Activated CD4-positive, alpha-beta T cell treated with anti-CD3 and anti-CD28 coated beads for 24 hours (primary cell): Measurements from ENCODE around the gene RAB11FIP3.
A peak's percentile ranks its signal among the peaks of the same experiment; 100 is the strongest.

Experiments
- DNase-seq, 2 donors: peaks; one replicate each; pipeline ENCODE4 v3.0.0-alpha.2; 2020; ENCODE audit warnings: low read depth in 2 of 2

RAB11FIP3 gene

DNA sequence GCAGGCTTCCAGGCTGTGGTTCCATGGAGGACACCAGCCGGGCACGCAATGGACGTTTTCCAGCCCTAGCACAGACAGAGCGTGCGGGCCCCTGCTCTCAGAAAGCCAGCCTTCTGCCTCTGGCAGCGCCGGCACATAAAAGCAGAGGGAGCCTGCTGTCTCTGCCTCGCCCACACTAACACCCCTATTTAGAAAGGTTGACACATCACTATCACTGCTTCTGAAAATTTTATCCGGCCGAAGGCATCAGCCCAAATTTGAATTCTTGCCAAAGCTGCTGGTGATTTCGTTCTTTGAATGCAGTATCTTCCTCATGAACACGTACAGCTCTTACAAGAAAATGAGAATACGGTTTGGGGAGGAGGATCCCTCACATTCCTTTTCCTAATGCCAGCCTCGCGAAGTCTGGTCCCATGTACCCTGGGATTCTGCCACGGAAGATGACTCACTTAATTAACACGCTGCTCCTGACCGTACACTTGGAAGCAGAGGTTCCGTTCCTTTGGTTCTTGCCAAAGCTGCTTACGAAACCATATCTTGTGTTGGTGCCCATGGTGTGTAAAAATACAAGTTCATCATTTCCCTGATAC lies 1.3 kb upstream of the RAB11FIP3 start:
- DNase-seq: no peak

DNA sequence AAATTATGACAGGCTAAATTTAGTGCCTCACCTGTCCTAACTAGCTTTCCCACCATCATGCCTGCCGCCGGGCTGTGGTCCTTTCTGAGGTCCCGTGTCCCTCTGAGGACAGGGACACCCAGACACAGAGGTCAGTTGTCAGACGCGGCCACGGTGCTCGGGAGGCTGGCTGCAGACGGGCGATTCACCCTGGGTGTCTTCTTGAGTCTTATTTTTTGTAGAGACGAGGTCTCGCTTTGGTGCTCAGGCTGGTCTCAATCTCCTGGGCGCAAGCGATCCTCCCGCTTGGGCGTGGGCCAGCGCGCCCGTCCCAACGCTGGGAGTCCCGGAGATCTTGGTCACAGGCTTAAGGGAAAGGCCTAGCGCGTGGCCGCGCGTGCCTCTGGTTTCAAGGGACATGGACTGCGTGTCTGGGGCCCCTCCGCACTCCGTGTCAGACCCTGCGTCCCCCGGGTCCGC lies 797 bp upstream of the RAB11FIP3 start:
- peak in 1 of 2 donors; percentile 4 for DNase-seq

DNA sequence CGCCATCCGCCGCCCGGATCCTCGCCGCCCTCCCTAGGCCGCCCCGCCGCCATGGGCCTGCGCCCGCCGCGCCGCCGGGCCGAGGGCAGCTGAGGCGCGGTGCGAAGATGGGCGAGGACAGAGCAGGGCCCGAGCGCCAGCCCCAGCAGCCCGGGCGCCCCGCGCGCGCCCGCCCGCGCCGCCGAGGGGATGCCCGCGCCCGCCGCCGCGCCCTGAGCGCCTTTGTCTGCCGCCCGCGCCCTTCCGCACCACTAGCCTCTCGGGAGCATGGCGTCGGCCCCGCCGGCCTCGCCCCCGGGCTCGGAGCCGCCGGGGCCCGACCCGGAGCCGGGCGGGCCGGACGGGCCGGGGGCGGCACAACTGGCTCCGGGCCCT lies 278 bp downstream of the RAB11FIP3 start:
- no peak for DNase-seq

DNA sequence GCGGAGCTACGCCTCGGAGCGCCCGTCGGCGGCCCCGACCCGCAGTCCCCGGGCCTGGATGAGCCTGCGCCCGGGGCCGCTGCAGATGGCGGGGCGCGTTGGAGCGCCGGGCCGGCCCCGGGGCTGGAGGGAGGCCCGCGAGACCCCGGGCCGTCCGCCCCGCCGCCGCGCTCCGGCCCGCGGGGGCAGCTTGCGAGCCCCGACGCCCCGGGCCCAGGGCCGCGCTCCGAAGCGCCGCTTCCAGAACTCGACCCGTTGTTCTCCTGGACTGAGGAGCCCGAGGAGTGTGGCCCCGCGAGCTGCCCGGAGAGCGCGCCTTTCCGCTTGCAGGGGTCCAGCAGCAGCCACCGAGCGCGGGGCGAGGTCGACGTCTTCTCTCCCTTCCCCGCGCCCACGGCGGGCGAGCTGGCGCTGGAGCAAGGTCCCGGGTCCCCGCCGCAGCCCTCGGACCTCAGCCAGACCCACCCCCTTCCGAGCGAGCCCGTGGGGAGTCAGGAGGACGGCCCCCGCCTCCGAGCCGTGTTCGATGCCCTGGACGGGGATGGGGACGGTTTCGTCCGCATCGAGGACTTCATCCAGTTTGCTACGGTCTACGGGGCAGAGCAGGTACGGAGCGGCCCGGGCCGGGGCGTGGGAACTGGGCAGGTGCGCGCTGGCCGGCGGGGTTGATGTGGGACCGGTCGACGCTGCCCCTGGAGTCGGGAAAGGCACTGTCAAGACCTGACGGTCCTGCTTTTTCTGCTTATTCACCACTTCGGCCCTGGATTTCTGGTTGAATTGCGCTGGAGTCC lies 861 bp downstream of the RAB11FIP3 start:
- peak in 1 of 2 donors; percentile 2 for DNase-seq

DNA sequence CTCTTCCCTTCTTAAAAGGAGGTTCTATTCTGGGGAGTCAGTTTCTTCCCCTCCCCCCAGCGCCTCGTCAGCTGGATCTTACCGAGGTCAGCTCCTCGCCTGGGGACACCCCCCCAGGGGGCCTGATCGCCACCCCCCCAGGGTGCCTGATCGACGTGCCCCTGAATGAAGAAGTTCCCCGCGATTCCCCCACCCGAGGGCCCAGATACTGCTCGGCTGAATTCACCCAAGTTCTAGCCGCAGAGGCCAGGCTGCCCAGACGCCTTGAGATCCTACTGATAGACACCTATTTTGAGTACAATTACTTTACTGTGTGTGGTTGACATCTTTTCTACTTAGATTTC lies 1.4 kb downstream of the RAB11FIP3 start:
- DNase-seq: no peak

DNA sequence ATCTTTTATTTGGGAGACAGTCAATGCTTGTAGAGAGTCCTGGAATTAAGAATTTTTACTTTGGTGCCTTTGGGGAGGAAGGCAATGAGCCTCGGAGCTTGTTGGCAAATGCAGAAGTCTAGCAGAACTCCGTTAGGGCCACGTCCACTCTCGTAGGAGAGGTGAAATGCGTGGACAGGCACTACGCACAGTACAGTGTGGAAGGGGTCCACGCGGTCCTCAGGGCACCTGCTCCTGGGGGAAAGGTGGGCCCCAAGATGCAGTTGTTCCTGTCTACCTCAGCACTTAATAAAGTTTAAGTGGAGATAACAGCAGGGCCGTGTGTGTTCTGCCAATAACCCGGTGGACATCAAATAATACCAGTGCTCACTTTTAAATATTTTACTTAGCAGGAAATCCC lies 1.8 kb downstream of the RAB11FIP3 start:
- DNase-seq: no peak

DNA sequence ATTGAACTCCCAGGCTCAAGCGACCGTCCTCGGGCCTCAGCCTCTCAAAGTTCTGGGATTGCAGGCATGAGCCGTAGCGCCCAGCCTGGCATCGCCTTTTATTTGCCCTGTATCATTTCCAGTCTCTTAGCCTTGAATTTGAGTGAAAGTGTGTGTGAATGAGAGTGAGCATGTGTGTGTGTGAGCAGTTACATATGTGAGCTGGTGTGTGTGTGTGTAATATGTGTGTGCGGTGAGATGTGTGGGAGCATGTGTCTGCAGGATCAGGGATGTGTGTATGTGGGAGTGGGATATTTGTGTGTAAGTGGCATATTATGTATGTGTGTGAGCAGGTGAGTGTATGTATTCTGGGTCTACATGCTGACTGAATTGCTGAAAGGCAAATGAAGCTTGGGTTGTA lies 5.5 kb downstream of the RAB11FIP3 start:
- no peak for DNase-seq

DNA sequence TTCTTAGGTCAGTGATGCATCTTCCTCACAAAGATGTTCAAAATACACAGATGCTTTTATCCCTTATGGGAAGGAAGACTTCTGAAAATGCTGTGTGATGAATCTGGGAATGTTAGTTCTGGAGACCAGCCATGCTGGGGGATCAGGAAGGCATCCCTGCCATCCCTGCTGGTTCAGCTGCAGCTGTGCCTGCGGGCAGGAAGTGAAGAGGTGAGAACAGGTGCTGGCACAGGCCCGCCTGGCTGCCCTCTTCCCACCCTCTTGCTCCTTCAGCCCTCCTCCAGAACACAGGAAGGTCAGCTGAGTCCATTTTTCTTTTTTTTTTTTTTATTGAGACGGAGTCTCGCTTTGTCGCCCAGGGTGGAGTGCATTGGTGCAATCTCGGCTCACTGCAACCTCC lies 15.2 kb downstream of the RAB11FIP3 start:
- DNase-seq: no peak

DNA sequence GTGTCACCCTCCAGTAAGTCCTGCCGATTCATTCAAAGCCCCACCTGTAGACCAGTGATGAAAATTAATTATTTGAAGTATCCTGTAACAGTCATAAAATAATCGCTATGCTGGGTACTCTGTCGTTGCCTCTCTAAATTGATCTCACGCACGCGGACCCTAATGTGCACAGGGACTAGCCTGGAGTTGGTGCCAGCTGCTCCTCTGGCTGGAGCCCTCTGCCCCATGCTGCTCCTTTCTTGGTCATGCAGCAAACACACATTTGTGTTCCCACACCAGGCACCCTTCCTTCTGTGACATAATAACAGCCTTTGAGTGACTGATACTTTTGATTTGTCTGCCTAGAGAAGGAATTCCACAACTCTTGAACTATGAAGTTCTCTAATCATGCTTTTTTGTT lies 16.0 kb downstream of the RAB11FIP3 start:
- no peak for DNase-seq

DNA sequence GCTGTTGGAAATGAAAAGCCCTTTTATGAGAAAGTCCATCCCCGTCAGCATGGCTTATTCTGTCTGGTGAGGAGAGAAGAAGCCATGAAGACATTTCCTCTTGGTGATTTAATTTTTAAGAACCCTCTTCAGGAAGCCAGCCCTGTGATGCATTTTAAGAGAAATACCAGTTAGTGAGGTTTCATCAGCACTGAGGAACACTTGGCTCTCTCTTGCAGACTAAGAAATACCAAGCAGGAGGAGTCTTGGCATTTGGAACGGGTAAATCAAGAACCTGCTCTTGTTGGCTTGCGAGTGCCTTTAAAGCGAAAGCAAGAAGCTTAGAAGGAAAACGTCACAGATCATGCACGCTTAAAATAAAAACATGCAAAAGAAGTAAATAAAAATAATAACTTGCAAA lies 17.5 kb downstream of the RAB11FIP3 start:
- DNase-seq: no peak

DNA sequence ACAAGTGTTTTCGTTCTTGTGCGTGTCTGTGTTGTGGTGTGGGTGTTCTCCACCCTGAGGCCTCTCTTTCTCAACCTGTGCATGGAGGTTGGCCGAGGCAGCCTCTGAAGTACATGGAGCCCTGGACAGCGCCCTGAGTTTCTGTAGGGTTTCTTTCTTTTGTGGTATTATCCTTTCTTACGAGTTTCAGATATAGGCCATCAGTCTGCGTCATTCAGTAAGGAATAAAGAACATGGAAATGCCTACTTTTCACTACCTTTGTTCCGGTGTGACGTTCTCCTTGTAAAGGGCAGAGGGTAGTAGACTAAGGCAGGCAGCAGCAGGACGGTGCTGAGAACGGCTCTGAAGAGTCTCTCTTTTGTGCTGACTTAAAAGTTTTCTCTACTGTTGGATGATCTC lies 18.6 kb downstream of the RAB11FIP3 start:
- no peak for DNase-seq

DNA sequence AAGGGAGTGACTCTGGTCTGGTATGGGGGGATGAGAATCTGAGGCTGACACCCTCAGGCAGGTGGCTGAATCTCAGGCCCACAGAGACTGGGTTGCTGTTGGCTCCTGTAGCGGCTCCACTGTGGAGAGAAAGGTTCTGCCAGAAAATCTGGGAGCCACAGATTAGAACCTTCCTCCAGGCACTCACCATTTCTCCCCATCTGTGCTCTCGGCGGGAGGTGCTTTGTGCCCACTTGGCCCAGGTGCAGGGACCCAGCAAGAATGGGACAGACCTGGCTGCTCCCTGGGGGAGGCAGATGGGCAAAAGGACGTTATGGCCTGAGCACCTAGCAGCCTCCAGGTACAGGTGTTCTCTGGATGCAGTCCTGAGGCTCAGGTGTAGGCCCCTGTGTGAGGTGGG lies 20.1 kb downstream of the RAB11FIP3 start:
- no peak for DNase-seq

DNA sequence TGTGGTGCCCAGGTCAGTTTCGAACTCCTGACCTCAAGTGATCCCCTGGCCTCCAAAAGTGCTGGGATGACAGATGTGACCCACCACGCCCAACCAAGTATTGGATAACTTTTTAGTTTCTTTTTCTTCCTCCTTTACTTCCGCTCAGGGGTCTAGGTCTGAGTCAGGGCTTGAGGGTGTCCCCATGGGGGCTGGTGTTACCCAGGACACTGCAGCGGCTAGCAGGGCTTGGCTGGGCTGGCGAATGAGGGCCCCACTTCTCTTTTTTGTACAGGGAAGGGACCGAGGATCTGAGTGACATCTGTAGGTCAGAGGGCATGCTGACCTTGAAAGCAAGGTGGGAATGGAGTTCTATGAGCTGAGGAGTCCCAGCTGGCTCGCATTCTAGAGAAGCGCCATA lies 24.9 kb downstream of the RAB11FIP3 start:
- no peak for DNase-seq

DNA sequence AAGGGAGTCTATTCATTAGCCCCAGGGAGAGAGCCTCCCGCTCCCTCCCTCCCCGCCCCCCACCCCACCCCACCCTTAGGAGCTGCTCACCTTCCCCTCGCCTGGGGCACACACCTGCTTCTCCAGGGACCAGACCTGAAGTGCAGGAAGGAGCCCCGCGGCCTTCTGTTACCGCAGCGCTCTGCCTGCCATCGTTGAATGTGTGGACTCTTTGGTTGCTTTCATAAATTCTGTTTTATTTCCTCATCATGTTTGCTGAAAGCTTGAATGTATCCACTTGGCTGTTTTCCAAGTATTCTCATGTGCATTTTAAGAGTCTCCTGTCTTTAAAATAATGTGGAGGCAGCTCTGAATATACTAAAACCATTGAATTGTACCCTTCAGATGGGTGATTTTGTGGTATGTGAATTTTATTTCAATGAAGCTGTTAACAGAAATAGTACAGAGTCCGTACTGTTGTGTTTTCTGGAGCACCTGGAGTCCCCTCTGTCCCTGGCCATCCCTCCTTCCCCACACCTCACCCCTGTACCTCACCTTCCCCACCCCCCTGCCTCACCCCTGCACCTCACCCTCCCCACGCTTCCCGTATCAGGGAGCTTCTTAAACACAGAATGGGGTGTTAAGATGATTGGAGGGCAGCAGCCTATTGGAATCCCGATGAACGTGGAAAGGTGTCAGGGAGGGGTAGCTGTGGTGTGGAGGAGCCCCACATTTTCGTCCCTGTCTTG lies 25.5 kb downstream of the RAB11FIP3 start:
- no peak for DNase-seq

DNA sequence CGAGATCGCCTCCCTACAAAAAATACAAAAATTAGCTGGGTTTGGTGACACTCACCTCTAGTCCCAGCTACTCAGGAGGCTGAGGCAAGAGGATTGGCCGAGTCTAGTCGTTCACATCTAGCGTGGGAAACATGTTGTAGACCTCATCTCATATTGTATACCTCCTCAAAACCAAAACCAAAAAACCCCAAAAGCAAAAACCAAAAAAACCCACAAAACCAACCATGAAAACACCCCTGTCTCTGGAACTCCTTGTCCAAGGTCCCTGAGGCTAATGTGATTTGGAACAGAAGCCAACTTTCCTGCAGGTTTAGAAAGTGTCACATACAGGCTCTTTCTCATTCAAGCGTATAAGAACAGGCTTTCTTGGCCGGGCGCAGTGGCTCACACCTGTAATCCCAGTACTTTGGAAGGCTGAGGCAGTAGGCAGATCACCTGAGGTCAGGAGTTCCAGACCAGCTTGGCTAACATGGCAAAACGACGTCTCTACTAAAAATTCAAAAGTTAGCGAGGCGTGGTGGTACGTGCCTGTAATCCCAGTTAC lies 29.0 kb downstream of the RAB11FIP3 start:
- DNase-seq: no peak

DNA sequence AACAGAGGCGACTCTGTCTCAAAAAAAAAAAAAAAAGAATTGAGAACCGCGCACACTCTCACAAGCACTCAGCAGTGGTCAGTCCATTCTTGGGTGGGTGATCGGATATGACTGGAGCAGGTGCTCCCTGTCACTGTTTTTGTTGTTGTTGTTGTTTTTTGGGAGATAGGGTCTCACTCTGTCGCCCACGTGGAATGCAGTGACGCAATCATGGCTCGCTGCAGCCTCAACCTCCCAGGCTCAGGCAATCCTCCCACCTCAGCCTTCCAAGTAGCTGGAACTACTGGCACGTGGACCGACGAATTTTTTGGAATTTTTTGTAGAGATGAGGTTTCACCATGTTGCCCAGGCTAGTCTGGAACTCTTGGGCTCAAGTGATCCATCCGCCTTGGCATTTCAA lies 30.0 kb downstream of the RAB11FIP3 start:
- DNase-seq: no peak

DNA sequence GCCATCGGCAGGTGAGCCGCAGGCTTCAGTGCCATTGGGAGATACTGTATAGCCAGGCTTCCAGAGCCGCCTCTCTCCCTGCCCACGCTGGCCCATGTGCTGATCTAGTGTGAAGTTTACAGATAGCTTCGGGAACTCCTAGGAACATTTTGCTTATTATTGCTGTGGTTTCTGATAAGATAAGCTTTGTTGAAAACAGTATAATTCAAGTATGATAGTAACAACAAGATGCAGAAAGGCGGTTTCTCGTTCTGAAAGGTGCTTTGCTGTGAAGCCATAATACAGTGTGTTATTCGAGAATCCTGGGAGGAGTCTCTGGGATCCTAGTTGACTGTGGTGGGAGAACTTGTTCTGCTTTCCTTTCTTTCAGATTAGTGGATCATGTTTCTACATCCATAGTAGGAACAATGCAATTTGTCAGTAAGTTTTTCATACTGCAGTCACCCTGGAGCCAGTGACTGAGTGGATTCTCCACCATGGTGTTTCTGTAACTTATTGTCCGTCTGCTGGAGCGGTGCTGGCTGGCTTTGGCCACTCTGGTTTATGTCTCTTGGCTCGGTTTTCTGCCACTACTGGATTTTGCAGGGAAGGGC lies 31.5 kb downstream of the RAB11FIP3 start:
- DNase-seq: no peak

DNA sequence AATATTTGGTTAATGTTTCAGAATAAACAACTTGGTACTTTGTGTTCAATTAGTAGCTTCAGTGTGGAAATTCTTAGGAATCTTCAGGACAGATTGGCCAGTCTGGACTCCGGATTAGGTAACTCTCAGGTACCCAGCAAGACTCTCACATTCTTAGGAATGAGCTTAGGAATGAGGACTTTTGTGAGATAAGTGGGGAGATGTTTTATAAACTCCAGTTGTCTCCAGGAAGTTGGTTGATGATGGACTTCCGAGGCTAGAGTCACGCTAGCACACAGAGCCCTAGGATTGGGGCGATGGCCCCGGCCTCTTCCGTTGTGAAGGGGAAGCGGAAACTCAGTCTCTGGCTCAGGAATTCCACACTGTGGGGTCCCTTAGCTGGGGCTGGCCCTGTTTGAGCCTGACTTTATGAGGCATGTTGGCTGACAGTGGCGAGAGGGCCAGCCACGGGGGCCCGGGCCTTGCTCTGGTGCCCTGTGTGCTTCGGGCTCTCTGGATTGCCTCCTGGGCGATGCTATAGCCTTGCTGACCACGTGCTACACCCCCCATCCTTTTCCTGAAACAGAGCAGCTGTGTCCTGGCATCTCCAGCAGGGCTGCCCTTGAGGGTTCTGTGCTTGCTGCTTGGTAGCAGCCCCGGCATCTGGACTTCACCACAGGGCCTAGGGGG lies 32.4 kb downstream of the RAB11FIP3 start:
- no peak for DNase-seq

DNA sequence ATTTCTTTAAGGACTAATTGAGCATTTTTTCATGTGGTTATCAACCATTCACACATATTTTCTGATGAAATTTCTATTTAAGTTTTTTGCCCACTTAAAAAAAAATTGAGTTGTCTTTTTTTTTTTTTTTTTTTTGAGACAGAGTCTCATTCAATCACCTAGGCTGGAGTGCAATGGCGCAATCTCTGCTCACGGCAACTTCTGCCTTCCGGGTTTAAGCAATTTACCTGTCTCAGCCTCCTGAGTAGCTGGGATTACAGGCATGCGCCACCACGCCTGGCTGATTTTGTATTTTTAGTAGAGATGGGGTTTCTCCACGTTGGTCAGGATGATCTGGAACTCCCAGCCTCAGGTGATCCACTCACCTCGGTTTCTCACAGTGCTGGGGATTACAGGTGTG lies 34.3 kb downstream of the RAB11FIP3 start:
- no peak for DNase-seq

DNA sequence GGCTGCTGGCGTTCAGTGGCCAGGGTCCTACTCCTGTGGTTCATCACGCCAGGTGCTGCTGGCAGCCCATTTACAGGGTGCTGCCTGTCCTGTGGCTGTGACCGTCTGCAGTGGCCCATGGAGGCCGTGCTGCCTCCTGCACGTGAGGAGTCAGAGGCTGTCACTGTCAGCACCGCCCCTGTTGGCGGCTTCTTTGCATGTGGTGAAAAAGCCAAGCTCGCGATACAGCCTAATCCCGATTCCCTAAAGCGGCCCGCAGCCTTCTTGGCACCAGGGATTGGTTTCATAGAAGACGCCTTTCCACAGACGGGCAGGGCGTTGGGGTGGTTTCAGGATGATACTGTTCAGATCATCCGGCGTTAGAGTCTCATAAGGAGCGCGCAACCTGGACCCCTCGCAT lies 35.3 kb downstream of the RAB11FIP3 start:
- no peak for DNase-seq

DNA sequence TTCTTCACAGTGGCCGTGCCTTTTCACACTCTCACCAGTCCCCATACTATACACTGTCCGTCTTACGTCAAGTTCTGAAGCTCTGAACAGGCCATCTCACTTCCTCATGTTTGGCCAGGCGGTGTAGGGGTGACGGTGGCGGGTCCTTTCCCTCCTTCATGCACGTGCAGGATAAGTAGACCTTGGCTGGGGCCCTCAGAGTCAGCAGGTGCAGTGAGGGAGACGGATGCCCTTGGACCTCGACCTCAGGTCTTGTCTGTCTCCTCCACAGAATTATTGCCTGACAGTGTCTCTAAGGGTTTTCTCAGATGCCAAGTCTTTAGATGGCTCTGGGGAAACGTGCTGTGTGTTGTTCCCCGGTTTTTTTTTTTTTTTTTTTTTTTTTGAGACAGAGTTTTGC lies 37.6 kb downstream of the RAB11FIP3 start:
- no peak for DNase-seq

DNA sequence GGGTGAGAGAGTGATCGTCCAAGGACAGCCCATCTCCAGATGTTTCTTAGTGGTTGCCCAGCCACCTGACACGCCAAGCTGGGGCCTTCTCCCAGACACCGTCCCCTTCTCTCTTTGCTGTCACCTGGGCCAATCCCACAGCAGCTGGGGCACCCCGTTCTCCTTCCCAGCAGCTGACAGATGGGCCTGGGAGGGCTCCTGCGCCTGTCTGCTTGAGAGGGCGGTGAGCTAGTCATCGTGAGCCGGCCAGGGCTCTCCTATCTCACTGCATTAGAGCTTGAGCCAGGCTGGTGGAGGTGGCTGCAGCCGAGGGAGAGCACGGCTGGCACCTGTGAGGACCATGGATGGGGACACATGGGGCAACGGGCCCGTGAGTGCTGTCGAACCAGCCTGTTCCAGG lies 41.2 kb downstream of the RAB11FIP3 start:
- no peak for DNase-seq
